Fibroblast of villous mesenchyme (primary cell): ENCODE results near the gene PTPRN2. TPM values are rescaled to one million over a fixed set of nuclear protein-coding genes. Genes with fewer than 3 reads are reported as not detected.

ENCODE experiments used
- DNase-seq: peaks from one replicate; pipeline ENCODE4 v3.0.0-alpha.2; 2010; ENCODE audit warnings: low read depth
- H3K4me3 ChIP-seq: 2 replicates; pipeline ENCODE4 v1.5.1; 2011; ENCODE audit warnings: low read depth, mild to moderate bottlenecking, low read length
- CTCF ChIP-seq: IDR thresholded peaks from 2 replicates; pipeline ENCODE4 v1.5.1; 2012; ENCODE audit warnings: low read depth, mild to moderate bottlenecking, low read length; ENCODE audit not compliant: insufficient read depth
- total RNA-seq: library from RNA; depleted of rRNA; stranded (reverse); fragments of >200 nt; gene quantifications from 2 replicates; pipeline ENCODE4 v1.2.3, GENCODE V29; 2012

Gene PTPRN2
- total RNA-seq, 1 donor, result not detected

- no peak for DNase-seq
- no peak overlapping the region for H3K4me3 ChIP-seq
- TF ChIP-seq CTCF, result no peak
These were observed 660.2 kb downstream of the PTPRN2 start for GRCh38 chr7:157927313-157927925.

- H3K4me3 ChIP-seq, result no peak overlapping the region
- TF ChIP-seq CTCF, result no peak
- DNase-seq, result no peak
These were observed 661.0 kb downstream of the PTPRN2 start for GRCh38 chr7:157926521-157927150.

- no peak for TF ChIP-seq CTCF
- no peak overlapping the region for H3K4me3 ChIP-seq
- DNase-seq, result no peak
These were observed 661.5 kb downstream of the PTPRN2 start for GRCh38 chr7:157926107-157926506.

- no peak for TF ChIP-seq CTCF
- no peak overlapping the region for H3K4me3 ChIP-seq
- DNase-seq, result no peak
These were observed 662.2 kb downstream of the PTPRN2 start for GRCh38 chr7:157925383-157925875.

GRCh38 chr7:157923903-157924630 lies 663.6 kb downstream of the PTPRN2 start:
- DNase-seq, result no peak
- no peak for TF ChIP-seq CTCF
- no peak overlapping the region for H3K4me3 ChIP-seq

GRCh38 chr7:157922576-157922975 lies 665.0 kb downstream of the PTPRN2 start:
- TF ChIP-seq CTCF, result no peak
- no peak for DNase-seq
- H3K4me3 ChIP-seq, result no peak overlapping the region
